Astrocyte of the spinal cord (primary cell): ENCODE results near the gene ABLIM2.

Experiments used
- DNase-seq: peaks from one replicate; pipeline ENCODE4 v3.0.0; 2011; ENCODE audit warnings: low read depth, low spot score
- H3K4me3 ChIP-seq: 2 replicates; pipeline ENCODE4 v1.5.1; 2011; ENCODE audit warnings: low read depth, mild to moderate bottlenecking, low read length, moderate library complexity
- in situ Hi-C: cut with HindIII; loops from 2 replicates; pipeline ENCODE4 v1.10.0; 2017; ENCODE audit warnings: low sequenced_read_pairs
- TF ChIP-seq, protein P1 (sequence below): IDR thresholded peaks from 2 replicates; pipeline ENCODE4 v1.5.1; 2012; ENCODE audit warnings: low read depth, mild to moderate bottlenecking, low read length, inconsistent platforms

Gene ABLIM2

DNA sequence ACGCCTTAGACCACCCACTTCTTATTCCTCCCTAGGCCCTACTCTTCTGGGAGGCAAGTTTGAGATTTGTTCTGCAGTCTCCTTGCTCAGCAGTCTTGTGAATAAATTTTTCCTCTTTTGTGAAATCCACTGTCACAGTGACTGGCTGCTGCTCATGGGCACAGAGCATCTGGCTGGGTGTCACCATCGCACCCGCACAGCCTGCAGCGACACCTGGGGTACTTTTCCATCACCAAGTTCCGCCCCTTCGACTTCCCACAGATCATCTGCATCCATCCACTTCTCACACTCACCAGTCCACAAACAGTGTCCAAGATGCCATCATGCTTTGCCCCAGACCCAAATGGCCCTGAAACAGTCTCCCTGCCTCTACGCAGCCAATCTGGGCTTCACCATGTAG, 182.6 kb downstream of the ABLIM2 start:
- DNase-seq: no peak
- in situ Hi-C loops: no loop called here
- TF ChIP-seq, protein P1, sequence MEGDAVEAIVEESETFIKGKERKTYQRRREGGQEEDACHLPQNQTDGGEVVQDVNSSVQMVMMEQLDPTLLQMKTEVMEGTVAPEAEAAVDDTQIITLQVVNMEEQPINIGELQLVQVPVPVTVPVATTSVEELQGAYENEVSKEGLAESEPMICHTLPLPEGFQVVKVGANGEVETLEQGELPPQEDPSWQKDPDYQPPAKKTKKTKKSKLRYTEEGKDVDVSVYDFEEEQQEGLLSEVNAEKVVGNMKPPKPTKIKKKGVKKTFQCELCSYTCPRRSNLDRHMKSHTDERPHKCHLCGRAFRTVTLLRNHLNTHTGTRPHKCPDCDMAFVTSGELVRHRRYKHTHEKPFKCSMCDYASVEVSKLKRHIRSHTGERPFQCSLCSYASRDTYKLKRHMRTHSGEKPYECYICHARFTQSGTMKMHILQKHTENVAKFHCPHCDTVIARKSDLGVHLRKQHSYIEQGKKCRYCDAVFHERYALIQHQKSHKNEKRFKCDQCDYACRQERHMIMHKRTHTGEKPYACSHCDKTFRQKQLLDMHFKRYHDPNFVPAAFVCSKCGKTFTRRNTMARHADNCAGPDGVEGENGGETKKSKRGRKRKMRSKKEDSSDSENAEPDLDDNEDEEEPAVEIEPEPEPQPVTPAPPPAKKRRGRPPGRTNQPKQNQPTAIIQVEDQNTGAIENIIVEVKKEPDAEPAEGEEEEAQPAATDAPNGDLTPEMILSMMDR: no peak
- H3K4me3 ChIP-seq: no peak overlapping the region

DNA sequence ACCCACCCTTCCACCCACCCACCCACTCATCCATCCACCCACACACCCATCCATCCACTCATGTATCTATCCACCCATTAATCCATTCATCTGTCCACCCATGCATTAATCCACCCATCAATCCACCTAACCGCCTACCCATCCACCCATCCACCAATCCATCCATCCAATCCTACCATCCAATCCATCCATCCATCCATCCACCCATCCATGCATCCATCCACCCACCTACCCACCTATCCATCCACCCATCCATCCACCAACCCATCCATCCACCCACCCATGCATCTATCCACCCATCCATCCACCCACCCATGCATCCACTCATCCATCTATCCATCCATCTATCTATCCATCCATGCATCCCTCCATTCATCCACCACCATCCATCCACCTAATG, 184.2 kb downstream of the ABLIM2 start:
- DNase-seq: no peak
- in situ Hi-C loops: no loop called here
- TF ChIP-seq, protein P1: no peak
- no peak overlapping the region for H3K4me3 ChIP-seq

DNA sequence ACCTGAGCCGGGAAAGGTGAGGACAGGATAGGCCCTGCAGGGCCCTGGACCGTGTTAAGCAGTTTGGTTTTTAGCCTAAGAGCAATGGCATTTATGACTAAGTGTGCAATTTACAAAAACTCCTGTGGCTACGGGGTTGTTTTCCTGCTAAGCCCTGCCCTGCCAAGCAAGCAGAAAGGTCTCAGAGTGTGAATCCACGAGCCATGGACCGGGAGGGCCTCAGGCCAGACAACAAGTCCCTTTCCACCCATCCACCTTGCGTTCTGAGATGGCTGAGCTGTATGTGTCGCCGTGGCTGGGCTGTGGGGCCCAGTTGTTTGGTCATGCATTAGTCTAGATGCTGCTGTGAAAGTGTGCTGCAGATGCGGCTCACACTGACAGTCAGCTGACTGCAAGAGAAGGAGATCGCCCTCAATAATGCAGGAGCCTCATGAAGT, 185.1 kb downstream of the ABLIM2 start:
- TF ChIP-seq, protein P1: no peak
- in situ Hi-C loops: no loop called here
- DNase-seq: peak; percentile 70

DNA sequence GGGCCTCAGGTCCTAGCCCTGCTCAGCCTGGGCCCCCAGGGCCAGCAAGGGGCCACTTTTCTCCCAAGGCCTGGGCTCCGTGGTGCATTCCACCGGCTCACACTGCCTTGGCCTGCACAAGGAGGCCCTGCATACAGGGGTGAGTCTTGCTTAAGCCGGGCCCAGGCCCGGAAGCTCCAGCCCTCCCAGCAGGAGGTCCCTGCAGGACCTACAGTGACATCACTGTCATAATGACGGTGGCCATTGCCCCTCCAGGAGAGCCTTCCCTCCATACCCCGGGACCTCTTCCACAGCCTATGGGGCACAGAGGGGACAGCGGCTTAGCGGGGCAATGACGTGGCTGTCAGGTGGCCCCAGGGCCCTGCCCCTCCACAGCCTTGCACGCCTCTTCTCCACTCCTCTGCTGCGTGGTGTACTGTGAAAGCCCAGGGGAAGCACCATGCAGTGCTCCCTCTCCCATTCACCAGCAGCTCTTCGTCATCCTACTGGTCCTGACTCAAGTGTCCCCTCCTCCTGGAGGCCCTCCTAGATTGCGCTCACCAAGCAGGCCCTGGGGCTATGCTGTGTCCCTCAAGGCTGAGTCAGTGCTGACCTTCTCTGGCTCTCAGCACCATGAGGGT, 186.6 kb downstream of the ABLIM2 start:
- in situ Hi-C loops: no loop called here
- TF ChIP-seq, protein P1: no peak
- DNase-seq: no peak
- no peak overlapping the region for H3K4me3 ChIP-seq

More for the DNA sequence above, 185.1 kb downstream of the ABLIM2 start:
- no peak overlapping the region for H3K4me3 ChIP-seq

DNA sequence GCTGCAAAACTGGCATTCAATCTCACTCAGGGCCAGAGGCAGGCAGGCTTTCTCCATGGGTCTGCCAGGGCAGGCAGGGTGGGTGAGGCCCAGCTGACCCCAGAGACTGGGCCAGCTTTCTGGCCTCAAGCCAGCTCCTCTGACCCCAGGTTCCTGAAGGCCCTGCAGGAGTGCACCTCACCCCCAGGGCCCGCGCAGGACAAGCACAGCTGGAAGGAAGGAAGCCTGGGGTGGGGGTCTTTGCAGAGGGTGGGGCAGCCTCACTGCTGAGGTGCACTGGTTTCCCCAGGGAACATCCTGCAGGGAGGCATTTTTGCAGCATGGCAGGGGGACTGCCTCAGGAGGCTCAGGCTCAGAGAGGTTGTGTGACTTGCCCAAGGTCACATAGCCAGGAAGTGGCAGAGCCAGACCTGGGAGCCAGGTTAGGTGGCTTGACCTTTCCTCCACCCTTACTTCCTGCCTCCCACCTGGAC, 187.4 kb downstream of the ABLIM2 start:
- TF ChIP-seq, protein P1: no peak
- H3K4me3 ChIP-seq: no peak overlapping the region
- in situ Hi-C loops: no loop called here
- no peak for DNase-seq

DNA sequence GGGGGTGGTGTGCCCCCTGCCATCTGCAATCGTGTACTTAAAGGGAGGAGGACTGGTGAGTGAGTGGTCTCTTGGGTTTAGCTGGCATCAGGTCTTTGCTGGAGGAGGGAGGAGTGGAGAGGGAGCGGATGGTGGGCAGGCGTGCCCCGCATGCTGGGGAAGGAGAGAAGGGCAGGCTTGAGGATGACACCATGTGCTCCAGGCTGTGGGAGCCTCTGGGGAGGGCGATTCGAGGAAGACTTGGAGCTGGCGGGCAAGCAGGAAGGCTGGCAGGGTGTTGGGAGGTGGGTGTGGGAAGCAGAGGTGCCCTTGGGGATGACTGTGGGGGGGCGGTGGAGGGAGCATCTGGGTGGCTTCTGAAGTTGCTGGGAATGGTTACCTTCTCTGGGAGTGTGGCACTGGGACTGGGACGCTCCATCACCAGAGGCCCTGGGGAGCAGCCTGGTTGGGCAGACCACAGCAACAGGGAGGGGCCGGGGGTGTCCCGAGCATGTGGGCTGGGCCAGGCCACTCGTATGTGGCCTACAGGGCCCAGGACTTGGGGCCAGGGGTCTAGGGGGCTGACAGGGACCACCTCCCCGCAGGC, 188.2 kb downstream of the ABLIM2 start:
- TF ChIP-seq, protein P1: no peak
- no peak for DNase-seq
- in situ Hi-C loops: no loop called here
- H3K4me3 ChIP-seq: peak overlapping the region; percentile 3
